DND-41 (cell line): Measurements from ENCODE around the gene AVEN.

Experiments
- CTCF ChIP-seq: IDR thresholded peaks from 2 replicates; pipeline ENCODE4 v1.5.1; 2012; ENCODE audit warnings: borderline replicate concordance, low read length, moderate library complexity, mild to moderate bottlenecking; ENCODE audit not compliant: poor library complexity, severe bottlenecking; ENCODE audit errors: extremely low read depth
- EZH2 ChIP-seq: IDR thresholded peaks from 3 replicates; pipeline ENCODE4 v1.6.1; 2012; ENCODE audit warnings: borderline replicate concordance, low read depth, mild to moderate bottlenecking, moderate library complexity, low read length, inconsistent platforms; ENCODE audit not compliant: severe bottlenecking

GRCh38 chr15:33985751-33986150, 53.3 kb downstream of the AVEN start:
- TF ChIP-seq CTCF = no peak
- TF ChIP-seq EZH2 = no peak
